Activated CD4-positive, alpha-beta T cell treated with anti-CD3 and anti-CD28 coated beads, Interleukin-2, amount 10 ng/mL, durations not matched to agents 7 days and 5 days (primary cell): ENCODE results near the gene MYO1F. TPM values are rescaled to one million over a fixed set of nuclear protein-coding genes. Genes with fewer than 3 reads are reported as not detected.
"Not testable (repeated sequence)": the region's sequence is repeated elsewhere in the genome, so short reads cannot be mapped to it uniquely, and the experiment has no call there.

Source experiments
- CTCF ChIA-PET: fragments of 350-600 bp; sonication (Branson Sonifier 250); formaldehyde crosslinking; loops from one replicate; lab custom pipeline; 2021; ENCODE audit warnings: antibody characterized with exemption; lab: Charles Lee
- POLR2A ChIA-PET: fragments of 350-600 bp; sonication (Branson Sonifier 250); formaldehyde crosslinking; loops from one replicate; lab custom pipeline; 2021; ENCODE audit warnings: antibody characterized with exemption; lab: Charles Lee
- DNase-seq: peaks from one replicate; pipeline ENCODE4 v3.0.0-alpha.2; 2020
- H3K27ac Mint-ChIP-seq: one replicate; pipeline ENCODE4 v1.8.0; 2021; ENCODE audit warnings: mild to moderate bottlenecking, moderate library complexity, mixed read lengths
- H3K27me3 Mint-ChIP-seq: one replicate; pipeline ENCODE4 v1.8.0; 2021; ENCODE audit warnings: mixed read lengths
- H3K36me3 Mint-ChIP-seq: one replicate; pipeline ENCODE4 v1.8.0; 2021; ENCODE audit warnings: low read depth, mixed read lengths
- H3K4me1 Mint-ChIP-seq: one replicate; pipeline ENCODE4 v1.8.0; 2021; ENCODE audit warnings: mixed read lengths
- H3K4me3 Mint-ChIP-seq: one replicate; pipeline ENCODE4 v1.8.0; 2021; ENCODE audit warnings: mild to moderate bottlenecking, moderate library complexity, mixed read lengths
- H3K9me3 Mint-ChIP-seq: one replicate; pipeline ENCODE4 v1.8.0; 2021; ENCODE audit warnings: mixed read lengths
- total RNA-seq, 2 experiments: library from RNA; stranded (reverse); gene quantifications; one replicate each; pipeline ENCODE4 v1.2.3, GENCODE V29; 2021

The MYO1F gene
- total RNA-seq, 2 experiments from 2014 or later: 359 to 366 TPM

GRCh38 chr19:8574619-8574922 is 2.7 kb downstream of the MYO1F start:
- H3K27me3 Mint-ChIP-seq, H3K9me3 Mint-ChIP-seq, CTCF ChIA-PET, POLR2A ChIA-PET, DNase-seq: not testable (repeated sequence)
- Mint-ChIP-seq H3K27ac (peak overlapping the region; percentile 91), H3K4me1 (peaks cover 82% of the 10 kb centered on the region), H3K4me3 (peak overlapping the region; percentile 93), H3K36me3 (peaks cover 68% of the 10 kb centered on the region)

- ChIA-PET CTCF (no interaction called here), POLR2A (no interaction called here)
- peak overlapping the region; percentile 93 for H3K4me3 Mint-ChIP-seq
- no peak for DNase-seq
- H3K9me3 Mint-ChIP-seq: peaks cover 9% of the 10 kb centered on the region
- peak overlapping the region; percentile 91 for H3K27ac Mint-ChIP-seq
- H3K27me3 Mint-ChIP-seq: no peaks in the 10 kb centered on the region
- peaks cover 80% of the 10 kb centered on the region for H3K36me3 Mint-ChIP-seq
- peaks cover 83% of the 10 kb centered on the region for H3K4me1 Mint-ChIP-seq
Observed at GRCh38 chr19:8573316-8573715, 3.9 kb downstream of the MYO1F start.

- H3K27me3 Mint-ChIP-seq: no peaks in the 10 kb centered on the region
- POLR2A ChIA-PET: interaction anchor here (1.0 kb wide), 1 partner anchor 57 kb away, joined by 4 read pairs; the partner anchor contains the start of gene ZNF414
- H3K36me3 Mint-ChIP-seq: peaks cover 80% of the 10 kb centered on the region
- CTCF ChIA-PET: interaction anchor here (0.9 to 4.6 kb wide), 6 partner anchors 9 to 117 kb away, joined by 3 to 70 read pairs (median 3); partner anchors contain the start of gene ZNF414
- peaks cover 82% of the 10 kb centered on the region for H3K4me1 Mint-ChIP-seq
- H3K27ac Mint-ChIP-seq: peak overlapping the region; percentile 91
- DNase-seq: peak; percentile 77
- peak overlapping the region; percentile 93 for H3K4me3 Mint-ChIP-seq
- peaks cover 9% of the 10 kb centered on the region for H3K9me3 Mint-ChIP-seq
Observed at GRCh38 chr19:8571006-8571411, 6.2 kb downstream of the MYO1F start.

- peak; percentile 87 for DNase-seq
- H3K36me3 Mint-ChIP-seq: peaks cover 68% of the 10 kb centered on the region
- H3K27ac Mint-ChIP-seq: peak overlapping the region; percentile 91
- no peaks in the 10 kb centered on the region for H3K27me3 Mint-ChIP-seq
- peaks cover 79% of the 10 kb centered on the region for H3K4me1 Mint-ChIP-seq
- POLR2A ChIA-PET: interaction anchor here (0.6 to 1.1 kb wide), 4 partner anchors 12 to 105 kb away, joined by 3 to 6 read pairs (median 4); no protein-coding TSS in a partner anchor
- H3K4me3 Mint-ChIP-seq: peak overlapping the region; percentile 93
- H3K9me3 Mint-ChIP-seq: peaks cover 9% of the 10 kb centered on the region
- CTCF ChIA-PET: interaction anchor here (0.6 to 4.6 kb wide), 6 partner anchors 11 to 156 kb away, joined by 3 to 70 read pairs (median 4); partner anchors contain the start of genes MARCHF2 and ZNF414
Observed at GRCh38 chr19:8569066-8569771, 8.0 kb downstream of the MYO1F start.

- H3K9me3 Mint-ChIP-seq: no peaks in the 10 kb centered on the region
- H3K27ac Mint-ChIP-seq: peak overlapping the region; percentile 82
- DNase-seq: no peak
- H3K4me3 Mint-ChIP-seq: no peak overlapping the region
- ChIA-PET CTCF (interaction anchor here (0.7 to 1.3 kb wide), 3 partner anchors 10 to 233 kb away, joined by 3 to 4 read pairs (median 3); partner anchors contain the start of gene MYO1F), POLR2A (no interaction called here)
- H3K27me3 Mint-ChIP-seq: no peaks in the 10 kb centered on the region
- peaks cover 59% of the 10 kb centered on the region for H3K36me3 Mint-ChIP-seq
- peaks cover 73% of the 10 kb centered on the region for H3K4me1 Mint-ChIP-seq
Observed at GRCh38 chr19:8567522-8568172, 9.6 kb downstream of the MYO1F start.

- Mint-ChIP-seq H3K36me3 (peaks cover 52% of the 10 kb centered on the region), H3K27ac (no peak overlapping the region), H3K4me1 (peaks cover 66% of the 10 kb centered on the region), H3K4me3 (no peak overlapping the region), H3K9me3 (no peaks in the 10 kb centered on the region), H3K27me3 (no peaks in the 10 kb centered on the region)
- no peak for DNase-seq
- ChIA-PET POLR2A (no interaction called here), CTCF (interaction anchor here (1.1 to 1.3 kb wide), 2 partner anchors 11 to 13 kb away, joined by 3 to 4 read pairs; partner anchors contain the start of gene MYO1F)
Observed at GRCh38 chr19:8566855-8567254, 10.4 kb downstream of the MYO1F start.

GRCh38 chr19:8564866-8565265 is 12.4 kb downstream of the MYO1F start:
- CTCF ChIA-PET: interaction anchor here (0.8 to 3.0 kb wide), 3 partner anchors 13 to 17 kb away, joined by 3 to 10 read pairs (median 3); partner anchors contain the start of gene MYO1F
- Mint-ChIP-seq H3K36me3 (peaks cover 40% of the 10 kb centered on the region), H3K4me1 (peaks cover 53% of the 10 kb centered on the region), H3K27ac (peak overlapping the region; percentile 69)
- H3K9me3 Mint-ChIP-seq, DNase-seq, POLR2A ChIA-PET, H3K27me3 Mint-ChIP-seq, H3K4me3 Mint-ChIP-seq: not testable (repeated sequence)

- H3K36me3 Mint-ChIP-seq: peaks cover 30% of the 10 kb centered on the region
- CTCF ChIA-PET: interaction anchor here (0.6 kb wide), 1 partner anchor 201 kb away, joined by 3 read pairs; no protein-coding TSS in a partner anchor
- H3K27me3 Mint-ChIP-seq: no peaks in the 10 kb centered on the region
- H3K4me3 Mint-ChIP-seq: no peak overlapping the region
- POLR2A ChIA-PET: no interaction called here
- H3K9me3 Mint-ChIP-seq: no peaks in the 10 kb centered on the region
- H3K27ac Mint-ChIP-seq: no peak overlapping the region
- H3K4me1 Mint-ChIP-seq: peaks cover 48% of the 10 kb centered on the region
- DNase-seq: no peak
Observed at GRCh38 chr19:8561075-8561764, 16.0 kb downstream of the MYO1F start.

GRCh38 chr19:8558325-8558724 is 18.9 kb downstream of the MYO1F start:
- no peaks in the 10 kb centered on the region for H3K9me3 Mint-ChIP-seq
- POLR2A ChIA-PET: no interaction called here
- CTCF ChIA-PET: interaction anchor here (0.5 to 2.1 kb wide), 4 partner anchors 13 to 217 kb away, joined by 3 to 10 read pairs (median 4); no protein-coding TSS in a partner anchor
- DNase-seq: no peak
- peaks cover 35% of the 10 kb centered on the region for H3K36me3 Mint-ChIP-seq
- H3K4me1 Mint-ChIP-seq: peaks cover 34% of the 10 kb centered on the region
- H3K27ac Mint-ChIP-seq: peak overlapping the region; percentile 64
- H3K4me3 Mint-ChIP-seq: no peak overlapping the region
- H3K27me3 Mint-ChIP-seq: no peaks in the 10 kb centered on the region

- Mint-ChIP-seq H3K27me3 (no peaks in the 10 kb centered on the region), H3K27ac (peak overlapping the region; percentile 82), H3K4me1 (peaks cover 32% of the 10 kb centered on the region), H3K9me3 (no peaks in the 10 kb centered on the region), H3K4me3 (no peak overlapping the region), H3K36me3 (peaks cover 38% of the 10 kb centered on the region)
- DNase-seq: no peak
- ChIA-PET CTCF (interaction anchor here (0.5 to 2.1 kb wide), 3 partner anchors 22 to 216 kb away, joined by 4 to 10 read pairs (median 4); no protein-coding TSS in a partner anchor), POLR2A (no interaction called here)
Observed at GRCh38 chr19:8557642-8558238, 19.5 kb downstream of the MYO1F start.

GRCh38 chr19:8553729-8554128 is 23.5 kb downstream of the MYO1F start:
- CTCF ChIA-PET, POLR2A ChIA-PET: not testable (repeated sequence)

GRCh38 chr19:8552810-8553209 is 24.4 kb downstream of the MYO1F start:
- H3K4me3 Mint-ChIP-seq: no peak overlapping the region

More at GRCh38 chr19:8553729-8554128, 23.5 kb downstream of the MYO1F start:
- H3K4me1 Mint-ChIP-seq: peaks cover 19% of the 10 kb centered on the region
- H3K27ac Mint-ChIP-seq, H3K27me3 Mint-ChIP-seq, H3K9me3 Mint-ChIP-seq, H3K4me3 Mint-ChIP-seq, DNase-seq: not testable (repeated sequence)
- peaks cover 54% of the 10 kb centered on the region for H3K36me3 Mint-ChIP-seq

More at GRCh38 chr19:8552810-8553209, 24.4 kb downstream of the MYO1F start:
- Mint-ChIP-seq H3K36me3 (peaks cover 54% of the 10 kb centered on the region), H3K4me1 (peaks cover 12% of the 10 kb centered on the region), H3K27ac (no peak overlapping the region), H3K9me3 (no peaks in the 10 kb centered on the region), H3K27me3 (no peaks in the 10 kb centered on the region)
- POLR2A ChIA-PET: no interaction called here
- CTCF ChIA-PET: no interaction called here
- DNase-seq: no peak
